Activated CD4-positive, alpha-beta T cell treated with anti-CD3 and anti-CD28 coated beads, Interleukin-2, amount 10 ng/mL, durations not matched to agents 7 days and 5 days (primary cell): ENCODE data around the gene ZNF789. TPM values are rescaled to one million over a fixed set of nuclear protein-coding genes. Genes with fewer than 3 reads are reported as not detected.
A peak's percentile ranks its signal among the peaks of the same experiment; 100 is the strongest.

Experiments
- CTCF ChIA-PET: fragments of 350-600 bp; sonication (Branson Sonifier 250); formaldehyde crosslinking; loops from one replicate; lab custom pipeline; 2021; ENCODE audit warnings: antibody characterized with exemption; lab: Charles Lee
- POLR2A ChIA-PET: fragments of 350-600 bp; sonication (Branson Sonifier 250); formaldehyde crosslinking; loops from one replicate; lab custom pipeline; 2021; ENCODE audit warnings: antibody characterized with exemption; lab: Charles Lee
- DNase-seq: peaks from one replicate; pipeline ENCODE4 v3.0.0-alpha.2; 2020
- H3K27ac Mint-ChIP-seq: one replicate; pipeline ENCODE4 v1.8.0; 2021; ENCODE audit warnings: mild to moderate bottlenecking, moderate library complexity, mixed read lengths
- H3K27me3 Mint-ChIP-seq: one replicate; pipeline ENCODE4 v1.8.0; 2021; ENCODE audit warnings: mixed read lengths
- H3K36me3 Mint-ChIP-seq: one replicate; pipeline ENCODE4 v1.8.0; 2021; ENCODE audit warnings: low read depth, mixed read lengths
- H3K4me1 Mint-ChIP-seq: one replicate; pipeline ENCODE4 v1.8.0; 2021; ENCODE audit warnings: mixed read lengths
- H3K4me3 Mint-ChIP-seq: one replicate; pipeline ENCODE4 v1.8.0; 2021; ENCODE audit warnings: mild to moderate bottlenecking, moderate library complexity, mixed read lengths
- H3K9me3 Mint-ChIP-seq: one replicate; pipeline ENCODE4 v1.8.0; 2021; ENCODE audit warnings: mixed read lengths
- total RNA-seq, 2 experiments: library from RNA; stranded (reverse); gene quantifications; one replicate each; pipeline ENCODE4 v1.2.3, GENCODE V29; 2021

The ZNF789 gene
- total RNA-seq, 2 experiments from 2014 or later: 28.1 to 28.2 TPM

DNA sequence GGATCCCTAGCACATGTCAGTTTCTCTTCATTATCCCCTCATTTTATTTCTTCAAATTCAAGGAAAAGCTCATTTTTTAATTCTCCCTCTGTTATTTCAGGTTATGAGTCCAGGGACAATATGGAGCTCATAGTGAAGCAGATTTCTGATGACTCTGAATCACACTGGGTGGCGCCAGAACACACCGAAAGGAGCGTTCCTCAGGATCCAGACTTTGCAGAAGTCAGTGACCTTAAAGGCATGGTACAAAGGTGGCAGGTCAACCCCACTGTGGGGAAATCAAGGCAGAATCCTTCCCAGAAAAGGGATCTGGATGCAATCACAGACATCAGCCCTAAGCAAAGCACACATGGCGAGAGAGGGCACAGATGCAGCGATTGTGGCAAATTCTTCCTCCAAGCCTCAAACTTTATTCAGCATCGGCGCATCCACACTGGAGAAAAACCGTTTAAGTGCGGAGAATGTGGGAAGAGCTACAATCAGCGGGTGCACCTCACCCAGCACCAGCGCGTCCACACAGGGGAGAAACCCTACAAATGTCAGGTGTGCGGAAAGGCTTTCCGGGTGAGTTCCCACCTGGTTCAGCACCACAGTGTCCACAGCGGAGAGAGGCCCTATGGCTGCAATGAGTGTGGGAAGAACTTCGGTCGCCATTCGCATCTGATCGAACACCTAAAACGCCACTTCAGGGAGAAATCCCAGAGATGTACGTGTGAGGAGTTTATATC is 53.2 kb downstream of the ZNF789 start:
- CTCF ChIA-PET: interaction anchor here (0.7 to 2.5 kb wide), 5 partner anchors 8 to 311 kb away, joined by 3 to 7 read pairs (median 4); partner anchors contain the start of gene ZNF655
- Mint-ChIP-seq H3K27me3 (no peaks in the 10 kb centered on the region), H3K4me1 (no peaks in the 10 kb centered on the region), H3K4me3 (no peak overlapping the region), H3K9me3 (peaks cover 19% of the 10 kb centered on the region), H3K27ac (peak overlapping the region; percentile 65), H3K36me3 (peaks cover 67% of the 10 kb centered on the region)
- DNase-seq: peak; percentile 22
- POLR2A ChIA-PET: no interaction called here

DNA sequence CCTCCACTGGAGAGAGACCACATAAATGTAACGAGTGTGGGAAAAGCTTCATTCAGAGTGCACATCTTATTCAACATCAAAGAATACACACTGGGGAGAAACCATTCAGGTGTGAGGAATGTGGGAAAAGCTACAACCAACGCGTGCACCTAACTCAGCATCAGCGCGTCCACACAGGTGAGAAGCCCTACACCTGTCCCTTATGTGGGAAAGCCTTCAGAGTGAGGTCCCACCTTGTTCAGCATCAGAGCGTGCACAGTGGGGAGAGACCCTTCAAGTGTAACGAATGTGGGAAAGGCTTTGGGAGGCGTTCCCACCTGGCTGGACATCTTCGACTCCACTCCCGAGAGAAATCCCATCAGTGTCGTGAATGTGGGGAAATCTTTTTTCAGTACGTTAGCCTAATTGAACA is 58.7 kb downstream of the ZNF789 start:
- peaks cover 74% of the 10 kb centered on the region for H3K36me3 Mint-ChIP-seq
- ChIA-PET POLR2A (no interaction called here), CTCF (interaction anchor here (0.7 to 1.0 kb wide), 2 partner anchors 8 to 386 kb away, joined by 3 to 4 read pairs; no protein-coding TSS in a partner anchor)
- no peak overlapping the region for H3K4me3 Mint-ChIP-seq
- H3K27me3 Mint-ChIP-seq: no peaks in the 10 kb centered on the region
- H3K27ac Mint-ChIP-seq: no peak overlapping the region
- no peak for DNase-seq
- H3K4me1 Mint-ChIP-seq: no peaks in the 10 kb centered on the region
- peaks cover 53% of the 10 kb centered on the region for H3K9me3 Mint-ChIP-seq

DNA sequence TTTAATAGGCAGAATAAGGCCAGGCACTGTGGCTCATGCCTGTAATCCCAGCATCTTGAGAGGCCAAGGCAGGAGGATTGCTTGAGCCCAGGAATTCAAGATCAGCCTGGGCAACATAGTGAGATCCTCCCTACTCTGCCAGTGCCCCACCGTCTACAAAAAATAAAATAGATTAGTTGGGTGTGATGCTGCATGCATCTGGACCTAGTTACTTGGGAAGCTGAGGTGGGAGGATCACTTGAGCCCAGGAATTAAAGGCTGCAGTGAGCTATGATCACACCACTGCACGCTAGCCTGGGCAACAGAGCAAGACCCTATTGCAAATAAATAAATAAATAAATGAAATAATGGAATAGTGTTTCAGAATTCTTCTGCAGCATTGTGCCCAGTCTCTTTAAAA is 63.0 kb downstream of the ZNF789 start:
- Mint-ChIP-seq H3K36me3 (peaks cover 40% of the 10 kb centered on the region), H3K4me3 (no peak overlapping the region), H3K27me3 (no peaks in the 10 kb centered on the region), H3K9me3 (peaks cover 55% of the 10 kb centered on the region), H3K27ac (no peak overlapping the region), H3K4me1 (no peaks in the 10 kb centered on the region)
- ChIA-PET POLR2A (no interaction called here), CTCF (interaction anchor here (1.3 kb wide), 1 partner anchor 16 kb away, joined by 3 read pairs; the partner anchor contains the start of gene FAM200A)
- no peak for DNase-seq

Other genes starting within 250 kb of the ZNF789 start
- gene MYH16, start 200.1 kb upstream of the ZNF789 start, total RNA-seq: not detected
- gene ARPC1A, start 147.0 kb upstream of the ZNF789 start, total RNA-seq: 10 to 100 TPM; 51.9 to 56.8 TPM
- 100 to 1,000 TPM; 361 to 399 TPM for gene ARPC1B, start 98.2 kb upstream of the ZNF789 start, total RNA-seq
- gene PDAP1, start 64.3 kb upstream of the ZNF789 start, total RNA-seq: 10 to 100 TPM; 81.4 to 81.9 TPM
- 100 to 1,000 TPM in 1 of 2 experiments, 10 to 100 TPM in 1; 94.2 to 115 TPM for gene BUD31, start 63.9 kb upstream of the ZNF789 start, total RNA-seq
- gene PTCD1, start 34.1 kb upstream of the ZNF789 start, total RNA-seq: 1 to 10 TPM; 5.7 to 8.6 TPM
- 10 to 100 TPM; 58.5 to 61.9 TPM for gene CPSF4, start 33.9 kb upstream of the ZNF789 start, total RNA-seq
- 100 to 1,000 TPM; 369 to 370 TPM for gene ATP5MF, start 6.7 kb upstream of the ZNF789 start, total RNA-seq
- gene ZNF394, start 27.4 kb downstream of the ZNF789 start, total RNA-seq: 10 to 100 TPM; 52.1 to 53.1 TPM
- gene ZKSCAN5, start 31.8 kb downstream of the ZNF789 start, total RNA-seq: 10 to 100 TPM; 14.1 to 15.2 TPM
- gene FAM200A, start 79.2 kb downstream of the ZNF789 start, total RNA-seq: 1 to 10 TPM; 4.9 to 5.4 TPM
- gene ZNF655, start 85.8 kb downstream of the ZNF789 start, total RNA-seq: 10 to 100 TPM; 92.0 to 92.7 TPM
- gene TMEM225B, start 125.4 kb downstream of the ZNF789 start, total RNA-seq: 1 to 10 TPM; 1.2 to 1.3 TPM
- gene ZSCAN25, start 144.1 kb downstream of the ZNF789 start, total RNA-seq: 10 to 100 TPM; 28.5 to 31.1 TPM
- gene CYP3A5, start 207.1 kb downstream of the ZNF789 start, total RNA-seq: not detected